Measurements from ENCODE around the gene BLOC1S1. TPM values are rescaled to one million over a fixed set of nuclear protein-coding genes. Genes with fewer than 3 reads are reported as not detected.

The BLOC1S1 gene
- total RNA-seq, 2 experiments from 2014 or later = 34.8 to 36.9 TPM

- Mint-ChIP-seq H3K4me3 (no peak overlapping the region), H3K27ac (no peak overlapping the region), H3K9me3 (no peaks in the 10 kb centered on the region), H3K36me3 (ENCODE audit: low read depth) (no peaks in the 10 kb centered on the region), H3K27me3 (peaks cover 30% of the 10 kb centered on the region), H3K4me1 (ENCODE audit: low read depth) (peaks cover 16% of the 10 kb centered on the region)
- no peak for TF ChIP-seq CTCF (IDR thresholded peaks at IDR 0.05)
- Histone ChIP-seq H3K9me3 (ENCODE audit: control insufficient read depth in 1 of 2, insufficient read depth in 1 of 2, low read length in 2 of 2) (no peaks in the 10 kb centered on the region), H3K27ac (ENCODE audit: low read depth in 1 of 2, low read length in 2 of 2) (no peak overlapping the region), H3K36me3 (ENCODE audit: insufficient read depth, low read length) (no peaks in the 10 kb centered on the region), H3K27me3 (ENCODE audit: control insufficient read depth in 1 of 2, insufficient read depth in 2 of 2, low read length in 2 of 2) (peaks cover 8 to 10% of the 10 kb centered on the region in 2 experiments), H3K4me3 (ENCODE audit: low read length) (no peak overlapping the region), H3K4me1 (ENCODE audit: insufficient read depth, low read length) (peaks cover 15% of the 10 kb centered on the region)
- no peak for ATAC-seq (ENCODE audit: poor library complexity)
- peak in 1 of 14 experiments; percentile 11 for DNase-seq
- CTCF ChIA-PET = no interaction called here
- intact Hi-C loops (cut with DNase I, micrococcal nuclease) = no loop called here
- POLR2A ChIA-PET = no interaction called here
These were observed 30.2 kb upstream of the BLOC1S1 start for GRCh38 chr12:55685671-55686070.

- ChIA-PET POLR2A (no interaction called here), CTCF (no interaction called here)
- DNase-seq (no peak), ATAC-seq (ENCODE audit: poor library complexity) (no peak)
- H3K27me3 ChIP-seq (ENCODE audit: control insufficient read depth in 1 of 2, insufficient read depth in 2 of 2, low read length in 2 of 2) = peaks cover 0 to 8% of the 10 kb centered on the region in 2 experiments
- no peaks in the 10 kb centered on the region for H3K9me3 ChIP-seq (ENCODE audit: control insufficient read depth in 1 of 2, insufficient read depth in 1 of 2, low read length in 2 of 2)
- no peak overlapping the region for H3K27ac ChIP-seq (ENCODE audit: low read depth in 1 of 2, low read length in 2 of 2)
- Mint-ChIP-seq H3K27ac (no peak overlapping the region), H3K27me3 (peaks cover 22% of the 10 kb centered on the region), H3K36me3 (ENCODE audit: low read depth) (no peaks in the 10 kb centered on the region), H3K9me3 (no peaks in the 10 kb centered on the region), H3K4me1 (ENCODE audit: low read depth) (peaks cover 8% of the 10 kb centered on the region), H3K4me3 (no peak overlapping the region)
- intact Hi-C loops (cut with DNase I, micrococcal nuclease) = no loop called here
- H3K4me3 ChIP-seq (ENCODE audit: low read length) = no peak overlapping the region
- no peak for TF ChIP-seq CTCF (IDR thresholded peaks at IDR 0.05)
- no peaks in the 10 kb centered on the region for H3K36me3 ChIP-seq (ENCODE audit: insufficient read depth, low read length)
- H3K4me1 ChIP-seq (ENCODE audit: insufficient read depth, low read length) = peaks cover 11% of the 10 kb centered on the region
These were observed 29.4 kb upstream of the BLOC1S1 start for GRCh38 chr12:55686366-55687010.

GRCh38 chr12:55687746-55688145 is 28.1 kb upstream of the BLOC1S1 start:
- Histone ChIP-seq H3K9me3 (ENCODE audit: control insufficient read depth in 1 of 2, insufficient read depth in 1 of 2, low read length in 2 of 2) (no peaks in the 10 kb centered on the region), H3K4me3 (ENCODE audit: low read length) (no peak overlapping the region), H3K36me3 (ENCODE audit: insufficient read depth, low read length) (no peaks in the 10 kb centered on the region), H3K4me1 (ENCODE audit: insufficient read depth, low read length) (peaks cover 5% of the 10 kb centered on the region), H3K27me3 (ENCODE audit: control insufficient read depth in 1 of 2, insufficient read depth in 2 of 2, low read length in 2 of 2) (peaks cover 0 to 4% of the 10 kb centered on the region in 2 experiments), H3K27ac (ENCODE audit: low read depth in 1 of 2, low read length in 2 of 2) (no peak overlapping the region)
- Mint-ChIP-seq H3K4me1 (ENCODE audit: low read depth) (no peaks in the 10 kb centered on the region), H3K36me3 (ENCODE audit: low read depth) (no peaks in the 10 kb centered on the region), H3K27me3 (peaks cover 12% of the 10 kb centered on the region), H3K9me3 (no peaks in the 10 kb centered on the region), H3K4me3 (no peak overlapping the region), H3K27ac (no peak overlapping the region)
- intact Hi-C loops (cut with DNase I, micrococcal nuclease) = no loop called here
- ChIA-PET CTCF (no interaction called here), POLR2A (no interaction called here)
- peak in 1 of 14 experiments; percentile 8 for DNase-seq
- no peak for ATAC-seq (ENCODE audit: poor library complexity)
- no peak for TF ChIP-seq CTCF (IDR thresholded peaks at IDR 0.05)
